Measurements from ENCODE around the gene TMEM121B.
A peak's percentile ranks its signal among the peaks of the same experiment; 100 is the strongest.
"Not testable (repeated sequence)": the region's sequence is repeated elsewhere in the genome, so short reads cannot be mapped to it uniquely, and the experiment has no call there.

The TMEM121B gene

DNA sequence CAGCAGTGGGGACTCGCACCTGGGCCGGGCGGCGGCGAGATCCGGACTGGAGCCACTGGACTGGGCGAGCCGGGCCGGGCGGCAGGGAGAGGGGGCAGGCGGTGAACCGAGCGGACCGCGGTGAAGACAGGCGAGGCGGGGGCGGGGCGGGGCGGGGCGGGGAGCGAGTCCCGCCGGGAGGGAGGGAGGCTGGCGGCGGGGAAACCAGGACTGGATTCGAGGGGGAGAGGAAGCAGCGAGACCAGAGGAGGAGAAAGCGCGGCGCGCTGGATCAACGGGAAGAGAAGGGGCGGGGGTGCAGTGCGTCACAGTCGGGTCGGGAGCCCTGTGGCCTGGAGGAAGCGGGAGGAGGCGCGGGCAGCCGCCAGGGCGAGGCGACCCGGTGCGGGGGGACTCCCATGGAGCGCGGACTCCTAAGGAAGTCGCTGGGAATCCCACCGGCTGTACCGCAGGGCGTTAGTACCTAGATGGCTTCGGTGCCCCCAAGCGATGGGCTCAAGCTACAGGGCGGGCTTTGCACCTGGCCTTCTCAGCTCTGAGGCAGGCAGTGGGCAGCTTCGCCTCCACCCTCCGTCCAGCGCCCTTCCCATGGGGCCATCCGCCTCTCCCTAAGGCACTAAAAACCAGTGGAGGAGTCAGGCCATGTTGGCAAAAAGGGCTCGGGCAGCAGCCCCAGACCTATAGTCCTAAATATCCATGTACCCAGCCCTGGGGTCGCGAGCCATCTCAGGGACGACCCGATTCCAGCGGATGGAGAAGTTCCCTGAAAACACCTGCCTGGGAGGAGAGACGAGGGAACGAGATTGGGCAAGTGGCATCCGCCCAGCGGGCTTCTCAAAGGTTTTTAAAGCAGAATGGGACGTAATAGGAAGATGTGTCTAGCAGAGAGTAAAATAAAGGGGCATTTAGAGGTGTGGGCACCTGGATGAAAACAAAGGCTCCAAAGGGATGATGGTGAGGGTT lies at the start of gene TMEM121B:
Gene TMEM121B, minus strand, starts transcription at position 128 of the 963 bp plus-strand sequence. CDS start 233 bp downstream, outside the sequence.
- DNase-seq (ENCODE audit: low read depth), result no peak

GRCh38 chr22:17167486-17167885 lies 46.3 kb upstream of the TMEM121B start:
- DNase-seq (ENCODE audit: low read depth), result no peak

- no peak for DNase-seq (ENCODE audit: low read depth)
Measured at GRCh38 chr22:17164392-17165024, 43.3 kb upstream of the TMEM121B start.

GRCh38 chr22:17162731-17163130 lies 41.6 kb upstream of the TMEM121B start:
- no peak for DNase-seq (ENCODE audit: low read depth)

DNA sequence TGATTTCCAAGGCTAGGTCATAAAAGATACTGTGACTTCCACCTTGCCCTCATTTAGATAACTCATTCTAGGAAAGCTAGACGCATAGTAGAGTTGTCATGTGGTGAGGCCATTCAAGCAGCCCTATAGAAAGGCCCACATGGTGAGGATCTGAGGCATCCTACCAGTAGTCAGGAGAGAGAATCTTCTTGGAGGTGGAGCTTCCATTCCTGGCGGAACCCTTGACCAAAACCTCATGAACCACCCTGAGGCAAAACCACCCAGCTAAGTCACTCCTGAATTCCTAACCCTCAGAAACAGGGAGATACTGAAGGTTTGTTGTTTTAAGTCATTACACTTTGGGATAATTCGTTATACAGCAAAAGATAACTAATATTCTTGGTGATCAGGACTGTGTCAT lies 40.8 kb upstream of the TMEM121B start:
- DNase-seq (ENCODE audit: low read depth), result no peak

DNA sequence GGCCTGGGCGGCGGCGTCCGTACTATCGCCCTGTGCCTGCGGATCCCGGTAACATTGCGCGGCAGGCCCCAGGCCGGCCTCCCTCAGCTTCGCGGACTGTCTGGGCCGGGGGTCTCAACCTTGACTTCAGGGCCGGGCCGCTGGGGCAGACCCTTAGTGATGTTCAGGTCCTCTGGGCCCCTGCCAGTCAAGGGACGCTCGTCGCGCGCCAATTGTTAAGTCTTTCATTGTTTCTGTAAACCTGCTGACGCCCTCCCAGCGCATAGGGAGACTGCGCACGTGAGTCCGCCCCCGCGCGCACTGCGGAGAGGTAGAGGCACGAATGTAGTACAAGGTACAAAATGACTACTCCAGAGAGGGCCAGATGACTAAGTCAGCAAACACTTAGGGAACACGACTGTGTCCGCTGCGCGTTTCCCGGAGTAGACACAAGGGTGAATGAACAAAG lies 38.4 kb upstream of the TMEM121B start:
- peak; percentile 42 for DNase-seq (ENCODE audit: low read depth)

- DNase-seq (ENCODE audit: low read depth), result peak; percentile 82
Measured at GRCh38 chr22:17158568-17159503, 37.7 kb upstream of the TMEM121B start, which contains the start of gene HDHD5. HDHD5 (minus strand) TSS chr22:17159277; CDS start chr22:17159251, 26 bp downstream.

DNA sequence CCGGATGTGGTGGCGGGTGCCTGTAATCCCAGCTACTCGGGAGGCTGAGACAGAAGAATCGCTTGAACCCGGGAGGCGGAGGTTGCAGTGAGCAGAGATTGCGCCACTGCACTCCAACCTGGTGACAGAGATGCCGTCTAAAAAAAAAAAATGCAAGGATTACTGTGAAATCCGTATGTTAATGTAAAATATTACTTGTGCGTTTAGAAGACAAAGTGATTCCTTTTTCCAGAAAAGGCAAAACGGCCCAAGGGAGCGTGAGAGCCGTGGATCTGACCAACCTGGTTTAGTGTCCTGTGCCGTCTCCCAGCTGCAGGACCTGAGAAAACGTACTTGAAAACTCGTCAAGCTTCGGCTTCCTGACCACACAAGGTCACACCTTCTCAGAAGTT lies 37.0 kb upstream of the TMEM121B start:
- DNase-seq (ENCODE audit: low read depth), result no peak

GRCh38 chr22:17157714-17158113 lies 36.6 kb upstream of the TMEM121B start:
- no peak for DNase-seq (ENCODE audit: low read depth)

GRCh38 chr22:17155941-17156340 lies 34.8 kb upstream of the TMEM121B start:
- DNase-seq (ENCODE audit: low read depth), result no peak

DNA sequence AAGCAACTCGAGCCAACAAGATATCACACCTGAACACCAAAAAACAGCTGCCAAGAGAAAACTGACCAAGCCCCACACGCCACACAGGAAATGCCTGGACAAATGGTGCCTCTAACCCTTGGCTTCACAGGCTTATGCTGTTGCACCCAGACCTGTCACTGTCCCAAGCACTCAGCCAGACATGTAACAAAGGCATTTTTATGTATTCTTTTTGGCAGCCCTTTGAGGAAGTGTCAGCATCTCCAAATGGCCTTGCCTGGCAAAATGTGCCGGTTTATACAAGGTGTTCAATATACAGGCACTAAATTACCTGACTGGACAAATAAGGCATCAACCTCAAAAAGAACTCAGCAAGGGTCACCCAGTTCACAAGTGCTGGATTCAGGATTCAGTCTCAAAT lies 31.8 kb upstream of the TMEM121B start:
- DNase-seq (ENCODE audit: low read depth), result no peak

GRCh38 chr22:17152340-17152739 lies 31.2 kb upstream of the TMEM121B start:
- no peak for DNase-seq (ENCODE audit: low read depth)

DNA sequence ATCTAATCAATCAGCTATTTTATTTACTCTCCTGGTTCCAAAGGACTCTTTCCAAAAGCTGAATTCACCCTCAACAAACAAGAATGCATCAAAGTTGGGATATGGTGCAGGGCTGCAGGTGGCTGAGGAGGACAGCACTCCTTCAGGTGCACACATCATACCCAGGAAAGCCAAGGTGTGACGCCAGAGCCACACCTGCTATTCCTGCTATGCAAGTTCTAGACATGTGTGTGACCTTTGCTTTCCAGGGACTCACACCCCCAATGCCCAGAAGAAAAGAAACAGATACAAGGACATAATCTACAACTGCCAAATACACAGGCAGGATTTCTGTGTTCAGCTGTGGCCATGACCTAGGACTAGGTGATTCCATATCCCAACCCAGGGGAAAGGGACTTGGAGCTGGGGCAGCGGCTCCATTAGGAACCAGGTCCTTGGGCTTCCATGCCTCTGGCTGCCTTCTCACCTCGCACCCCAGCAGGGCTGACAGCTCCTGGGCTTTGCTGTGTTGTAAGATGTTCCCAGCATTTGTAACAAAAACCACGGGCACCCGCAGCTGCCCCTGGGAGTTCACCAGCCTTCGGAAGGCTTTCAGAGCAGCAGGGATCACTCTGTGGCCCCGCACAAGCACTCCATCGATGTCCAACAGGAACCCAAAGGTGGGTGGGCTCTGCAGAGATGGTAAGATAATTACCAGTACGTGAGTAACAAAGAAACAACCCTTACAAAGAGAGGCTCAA lies 28.1 kb upstream of the TMEM121B start:
- DNase-seq (ENCODE audit: low read depth), result no peak

DNA sequence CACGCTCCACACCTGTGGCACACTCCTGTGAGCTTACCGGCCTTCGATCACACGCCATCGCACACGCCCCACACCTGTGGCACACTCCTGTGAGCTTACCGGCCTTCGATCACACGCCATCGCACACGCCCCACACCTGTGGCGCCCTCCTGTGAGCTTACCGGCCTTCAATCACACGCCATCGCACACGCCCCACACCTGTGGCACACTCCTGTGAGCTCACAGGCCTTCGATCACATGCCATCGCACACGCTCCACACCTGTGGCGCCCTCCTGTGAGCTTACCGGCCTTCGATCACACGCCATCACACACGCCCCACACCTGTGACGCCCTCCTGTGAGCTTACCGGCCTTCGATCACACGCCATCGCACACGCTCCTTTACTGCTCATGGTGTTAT lies 26.3 kb upstream of the TMEM121B start:
- not testable (repeated sequence) for DNase-seq (ENCODE audit: low read depth)

DNA sequence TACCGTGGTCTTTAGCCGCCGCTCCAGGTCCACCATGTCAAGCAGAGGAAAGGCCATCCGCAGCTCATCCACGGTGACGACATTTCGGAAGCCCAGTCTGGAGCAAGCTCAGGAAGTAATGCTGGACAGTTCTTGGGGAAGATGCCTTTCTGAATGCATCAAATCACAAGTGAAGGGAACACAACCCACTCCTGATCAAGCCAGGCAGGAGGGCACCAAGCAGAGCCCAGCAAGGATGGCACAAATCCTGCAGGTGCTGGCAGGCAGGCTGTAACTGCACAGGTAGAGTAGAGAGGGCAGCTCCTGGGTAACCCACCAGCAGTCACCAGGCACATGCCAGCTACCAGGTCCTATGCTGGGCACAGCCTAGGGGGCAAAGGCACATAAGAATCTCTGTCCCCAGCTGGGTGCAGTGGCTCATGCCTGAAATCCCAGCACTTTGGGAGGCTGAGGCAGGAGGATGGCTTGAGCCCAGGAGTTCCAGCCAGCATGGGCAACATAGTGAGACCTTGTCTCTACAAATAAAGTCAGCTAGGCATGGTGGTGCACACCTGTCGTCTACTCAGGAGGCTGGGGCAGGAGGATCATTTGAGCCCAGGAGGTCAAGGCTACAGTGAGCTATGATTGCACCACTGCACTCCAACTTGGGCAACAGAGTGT lies 24.0 kb upstream of the TMEM121B start:
- DNase-seq (ENCODE audit: low read depth), result no peak

- DNase-seq (ENCODE audit: low read depth), result no peak
Measured at GRCh38 chr22:17143826-17144225, 22.7 kb upstream of the TMEM121B start.

DNA sequence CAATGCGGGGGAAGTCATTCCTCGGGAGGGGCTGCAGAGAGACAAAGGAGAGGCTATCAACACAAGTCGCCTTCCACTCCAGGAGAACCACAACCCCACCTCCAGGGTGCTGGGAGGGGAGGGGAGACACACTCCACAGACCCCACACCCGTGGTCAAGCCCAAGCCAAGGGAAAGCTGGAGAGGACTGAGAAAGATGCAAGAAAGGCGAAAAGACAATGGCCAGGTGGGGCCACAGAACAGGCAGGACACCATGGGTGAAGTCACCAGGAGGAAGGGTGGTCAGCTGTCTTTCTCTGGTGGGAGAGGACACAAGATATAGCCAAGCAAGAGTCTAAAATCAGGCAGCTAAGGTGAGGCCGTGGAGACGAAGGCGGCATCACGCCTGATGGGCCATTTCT lies 21.9 kb upstream of the TMEM121B start:
- no peak for DNase-seq (ENCODE audit: low read depth)

DNA sequence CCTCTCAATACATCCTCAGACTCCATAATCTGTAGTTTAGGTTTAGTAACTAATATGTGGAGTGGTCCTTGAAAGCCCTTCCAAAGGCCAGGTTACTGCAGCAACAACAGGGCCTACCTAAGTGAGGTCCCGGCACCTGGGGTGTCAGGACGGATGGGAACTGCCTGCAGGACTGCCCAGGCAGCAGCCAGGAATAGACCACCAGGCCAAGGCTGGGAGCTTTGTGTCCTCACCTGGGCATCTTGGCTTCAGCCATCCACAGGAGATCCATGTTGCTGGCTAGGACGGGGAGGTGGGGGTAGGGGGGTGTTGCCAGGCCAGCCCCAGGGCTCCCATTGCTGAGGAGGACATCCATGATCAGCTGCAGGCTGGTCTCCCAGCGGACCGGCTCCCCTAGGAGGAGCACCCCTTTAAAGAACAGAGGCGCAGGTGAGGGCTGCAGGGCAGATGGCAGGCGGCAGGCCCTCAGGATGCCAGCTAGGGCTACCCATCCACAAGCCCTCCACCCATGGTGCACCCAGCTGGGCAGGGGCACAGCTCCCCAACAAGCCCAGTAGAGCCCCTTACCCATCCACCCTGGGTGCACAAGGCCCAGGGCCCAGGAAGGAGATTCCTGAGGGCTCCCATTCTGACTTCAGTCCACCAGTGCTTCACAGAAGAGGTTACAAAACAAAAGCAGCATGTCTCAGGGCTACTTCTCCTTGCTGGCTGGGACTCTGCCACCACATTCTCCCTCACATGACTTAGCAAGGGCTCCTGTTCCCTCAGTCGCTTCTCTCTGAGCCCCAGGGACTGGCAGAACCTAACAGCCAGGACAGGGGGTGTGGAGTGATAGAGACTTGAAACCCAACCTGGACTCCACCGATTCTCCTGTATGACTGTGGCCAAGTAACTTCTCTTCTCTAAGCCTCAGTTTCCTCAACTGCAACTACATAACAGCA lies 19.9 kb upstream of the TMEM121B start:
- DNase-seq (ENCODE audit: low read depth), result no peak

DNA sequence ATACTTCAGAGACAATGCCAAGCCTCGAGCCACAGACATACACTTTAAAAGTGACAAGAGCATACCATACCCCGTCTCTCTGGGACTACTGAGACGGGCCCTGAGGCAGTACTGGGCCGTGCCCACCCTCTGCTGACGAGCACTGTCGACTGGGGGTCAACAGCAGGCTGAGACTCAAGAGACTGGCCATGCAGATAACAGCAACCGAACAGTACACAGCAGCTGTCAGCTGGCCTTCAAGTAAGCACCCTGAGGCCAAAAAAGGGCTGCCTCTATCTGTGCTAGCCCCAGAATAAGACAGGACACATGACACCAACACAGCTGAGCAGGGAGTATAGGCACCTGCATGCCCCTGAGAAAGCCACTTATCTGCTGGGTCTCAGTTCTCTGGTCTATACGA lies 18.9 kb upstream of the TMEM121B start:
- no peak for DNase-seq (ENCODE audit: low read depth)

- no peak for DNase-seq (ENCODE audit: low read depth)
Measured at GRCh38 chr22:17138513-17138912, 17.4 kb upstream of the TMEM121B start.

All from stimulated activated CD8-positive, alpha-beta memory T cell treated with anti-CD3 and anti-CD28 coated beads, Interleukin-12 subunit alpha, Interleukin-12 subunit beta, amount 100 ng/mL, for 4 hours (primary cell).